Measurements from ENCODE around the gene TRIM66.

TRIM66 gene

DNA sequence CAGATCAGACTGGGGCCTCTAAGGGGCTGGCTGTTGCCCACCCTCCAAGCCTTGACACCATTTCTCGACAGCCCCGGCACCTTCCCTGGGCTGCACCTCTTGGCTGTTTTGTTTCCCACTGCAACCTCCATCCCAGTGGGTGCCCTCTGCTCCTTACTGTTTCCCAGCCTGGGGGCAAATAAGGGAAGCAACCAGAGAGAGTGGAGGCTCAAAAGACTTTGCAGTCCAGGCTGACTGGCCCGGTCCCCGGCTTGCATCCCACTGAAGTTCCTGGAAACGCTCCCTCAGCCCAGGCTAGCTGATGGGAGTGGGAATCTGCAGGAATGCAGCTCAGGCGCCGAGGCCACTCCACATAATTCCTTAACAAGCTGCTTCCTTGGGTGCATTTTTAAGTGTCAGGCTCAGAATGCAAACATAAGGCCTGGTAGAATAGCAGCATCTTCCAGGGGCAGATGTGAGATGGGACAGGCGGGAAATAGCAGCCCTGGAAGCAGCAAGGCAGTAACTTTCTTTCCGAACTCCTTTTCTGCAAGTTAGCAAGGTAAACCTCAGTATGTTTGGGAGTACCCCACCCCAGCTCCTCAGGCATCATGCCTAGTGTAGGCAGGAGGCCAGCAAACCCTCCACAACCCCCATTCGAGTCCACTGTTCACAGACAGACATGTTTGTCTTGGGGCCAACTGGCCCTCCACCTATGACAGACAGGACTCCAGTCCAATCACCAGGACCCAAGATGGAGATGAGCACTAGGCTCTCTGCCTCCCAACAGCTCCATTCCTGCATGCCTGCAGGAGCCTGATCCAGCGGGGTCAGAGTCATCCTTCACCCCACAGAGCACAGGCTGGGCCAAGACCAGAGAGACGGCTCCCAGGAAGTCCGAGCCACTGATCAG lies 39.4 kb upstream of the TRIM66 start:
- in situ Hi-C loops (cut with HindIII; ENCODE audit: low pct_unique_long_range_greater_than_20kb, low sequenced_read_pairs): no loop called here
- DNase-seq (ENCODE audit: low read depth in 1 of 2, low spot score in 1 of 2): peak in 1 of 2 experiments; percentile 68

GRCh38 chr11:8720868-8721608 lies 38.6 kb upstream of the TRIM66 start:
- no peak for TF ChIP-seq JUND (IDR thresholded peaks at IDR 0.05; ENCODE audit: low read depth)
- peak; percentile 31 to 79 for DNase-seq (ENCODE audit: low read depth in 1 of 2, low spot score in 1 of 2)
- in situ Hi-C loops (cut with HindIII; ENCODE audit: low pct_unique_long_range_greater_than_20kb, low sequenced_read_pairs): no loop called here

More for the DNA sequence above, 39.4 kb upstream of the TRIM66 start:
- no peak for TF ChIP-seq JUND (IDR thresholded peaks at IDR 0.05; ENCODE audit: low read depth)

- DNase-seq (ENCODE audit: low read depth in 1 of 2, low spot score in 1 of 2): no peak
- in situ Hi-C loops (cut with HindIII; ENCODE audit: low pct_unique_long_range_greater_than_20kb, low sequenced_read_pairs): no loop called here
- no peak for TF ChIP-seq JUND (IDR thresholded peaks at IDR 0.05; ENCODE audit: low read depth)
Observed at GRCh38 chr11:8720352-8720751, 37.9 kb upstream of the TRIM66 start.

DNA sequence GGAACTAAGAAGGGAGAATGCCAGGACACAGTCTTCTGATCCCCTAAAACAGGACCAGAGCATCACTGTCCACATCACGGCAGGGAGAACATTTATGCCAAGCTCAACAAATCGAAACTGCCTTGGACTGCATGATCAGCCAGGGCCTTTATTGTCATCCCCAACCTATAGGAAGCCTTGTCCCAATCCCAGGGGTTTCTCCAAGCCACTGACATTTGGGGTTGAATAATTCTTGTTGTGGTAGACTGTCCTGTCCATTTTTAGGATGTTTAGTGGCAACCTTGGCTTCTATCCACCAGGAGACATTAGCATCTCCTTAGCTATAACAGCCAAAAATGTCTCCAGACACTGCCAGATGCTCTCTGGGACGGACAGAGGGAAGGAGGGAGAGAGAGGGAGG lies 37.3 kb upstream of the TRIM66 start:
- TF ChIP-seq JUND (IDR thresholded peaks at IDR 0.05; ENCODE audit: low read depth): no peak
- DNase-seq (ENCODE audit: low read depth in 1 of 2, low spot score in 1 of 2): no peak
- in situ Hi-C loops (cut with HindIII; ENCODE audit: low pct_unique_long_range_greater_than_20kb, low sequenced_read_pairs): no loop called here

GRCh38 chr11:8719211-8719649 lies 36.8 kb upstream of the TRIM66 start:
- no peak for DNase-seq (ENCODE audit: low read depth in 1 of 2, low spot score in 1 of 2)
- in situ Hi-C loops (cut with HindIII; ENCODE audit: low pct_unique_long_range_greater_than_20kb, low sequenced_read_pairs): no loop called here
- TF ChIP-seq JUND (IDR thresholded peaks at IDR 0.05; ENCODE audit: low read depth): no peak

DNA sequence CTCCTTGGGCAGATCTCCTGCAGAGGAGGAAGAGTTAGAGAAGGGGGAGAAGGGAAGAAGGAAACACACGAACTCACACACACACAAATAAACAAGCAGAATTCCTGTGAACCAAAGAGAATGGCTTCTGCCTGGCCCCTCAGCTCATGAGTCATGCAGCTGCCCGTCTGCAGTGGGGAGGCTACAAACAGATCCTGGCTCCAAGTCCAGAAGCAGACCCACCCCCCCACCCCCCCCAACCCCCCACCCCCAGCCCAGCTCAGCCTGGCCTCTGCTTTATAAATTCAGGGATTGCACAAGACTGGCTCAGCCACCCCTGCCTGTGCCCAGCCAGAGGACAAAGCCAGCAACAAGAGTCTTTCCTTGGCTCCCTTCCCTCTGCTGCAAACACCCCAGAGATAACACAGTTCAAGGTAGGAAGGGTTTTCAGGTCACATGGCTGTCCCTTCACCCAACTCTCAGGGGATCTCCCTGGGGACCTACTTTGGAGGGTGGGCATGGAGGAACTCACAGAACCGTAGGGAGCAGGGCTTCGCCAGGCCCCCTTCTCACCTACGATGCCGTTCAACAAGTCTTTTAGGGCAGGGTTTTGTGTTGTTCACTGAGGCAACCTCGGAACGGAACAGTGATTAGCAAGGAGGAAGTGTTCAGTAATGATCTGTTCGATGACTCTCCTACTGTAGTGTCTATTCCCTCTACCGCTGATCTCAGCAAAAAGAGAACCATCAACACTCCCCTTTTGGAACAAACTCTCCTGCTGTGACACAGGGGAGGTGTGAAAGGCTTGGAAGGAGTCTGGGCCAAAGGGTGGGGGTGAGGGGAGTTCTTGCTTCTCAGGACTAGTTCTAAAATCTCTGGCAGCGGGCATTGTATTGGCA lies 35.6 kb upstream of the TRIM66 start:
- in situ Hi-C loops (cut with HindIII; ENCODE audit: low pct_unique_long_range_greater_than_20kb, low sequenced_read_pairs): no loop called here
- no peak for TF ChIP-seq JUND (IDR thresholded peaks at IDR 0.05; ENCODE audit: low read depth)
- DNase-seq (ENCODE audit: low read depth in 1 of 2, low spot score in 1 of 2): no peak

DNA sequence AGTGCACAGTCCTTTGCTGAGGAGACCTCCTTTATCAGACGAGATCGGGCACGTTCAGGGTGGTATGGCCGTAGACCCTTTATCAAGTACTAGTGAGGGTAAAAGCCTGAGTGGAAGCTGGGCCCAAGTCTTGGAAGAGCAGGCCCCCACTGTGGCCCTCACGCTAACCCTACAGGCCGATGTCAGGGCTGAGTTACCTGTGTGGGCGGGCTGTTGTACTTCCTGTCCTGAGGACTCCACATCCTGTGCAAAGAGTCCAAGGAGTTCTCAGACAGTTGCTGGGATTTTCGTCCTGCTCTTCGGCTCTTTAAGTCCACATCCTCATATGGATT lies 35.0 kb upstream of the TRIM66 start:
- DNase-seq (ENCODE audit: low read depth in 1 of 2, low spot score in 1 of 2): no peak
- no peak for TF ChIP-seq JUND (IDR thresholded peaks at IDR 0.05; ENCODE audit: low read depth)
- in situ Hi-C loops (cut with HindIII; ENCODE audit: low pct_unique_long_range_greater_than_20kb, low sequenced_read_pairs): no loop called here

- TF ChIP-seq JUND (IDR thresholded peaks at IDR 0.05; ENCODE audit: low read depth): no peak
- in situ Hi-C loops (cut with HindIII; ENCODE audit: low pct_unique_long_range_greater_than_20kb, low sequenced_read_pairs): no loop called here
- no peak for DNase-seq (ENCODE audit: low read depth in 1 of 2, low spot score in 1 of 2)
Observed at GRCh38 chr11:8715501-8715900, 33.0 kb upstream of the TRIM66 start.

DNA sequence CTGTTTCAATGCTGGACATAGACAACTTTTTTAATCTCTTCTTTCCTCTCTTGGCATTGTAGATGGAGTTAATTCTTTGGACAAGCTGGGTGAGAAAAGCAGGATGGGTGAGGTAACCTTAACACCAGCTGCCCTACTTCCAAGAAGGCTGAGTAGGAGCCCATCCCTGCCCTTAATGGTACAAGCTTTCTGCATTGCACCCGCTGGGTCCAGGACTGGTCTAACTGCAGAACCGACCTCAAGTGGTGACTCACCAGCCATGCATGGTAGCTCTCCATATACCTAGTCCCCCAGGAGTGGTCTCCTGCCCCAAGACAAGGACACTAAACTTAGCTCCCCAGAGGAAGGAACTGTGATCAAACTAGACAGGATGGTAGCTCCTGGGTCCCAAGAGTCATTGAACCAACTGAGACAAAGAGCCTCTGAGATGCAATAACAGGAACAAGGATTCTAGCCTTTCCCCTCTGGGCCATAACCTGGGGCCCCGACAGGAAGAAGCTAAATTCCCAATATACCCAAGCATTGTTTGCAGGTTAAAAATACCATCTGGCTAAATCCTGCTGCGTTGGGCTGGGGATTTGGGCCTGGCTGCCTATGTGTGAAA lies 32.3 kb upstream of the TRIM66 start:
- DNase-seq (ENCODE audit: low read depth in 1 of 2, low spot score in 1 of 2): no peak
- in situ Hi-C loops (cut with HindIII; ENCODE audit: low pct_unique_long_range_greater_than_20kb, low sequenced_read_pairs): no loop called here

GRCh38 chr11:8713760-8714454 lies 31.4 kb upstream of the TRIM66 start:
- in situ Hi-C loops (cut with HindIII; ENCODE audit: low pct_unique_long_range_greater_than_20kb, low sequenced_read_pairs): no loop called here
- TF ChIP-seq JUND (IDR thresholded peaks at IDR 0.05; ENCODE audit: low read depth): no peak
- no peak for DNase-seq (ENCODE audit: low read depth in 1 of 2, low spot score in 1 of 2)

More for the DNA sequence above, 32.3 kb upstream of the TRIM66 start:
- no peak for TF ChIP-seq JUND (IDR thresholded peaks at IDR 0.05; ENCODE audit: low read depth)

GRCh38 chr11:8712506-8712905 lies 30.0 kb upstream of the TRIM66 start:
- TF ChIP-seq JUND (IDR thresholded peaks at IDR 0.05; ENCODE audit: low read depth): no peak
- in situ Hi-C loops (cut with HindIII; ENCODE audit: low pct_unique_long_range_greater_than_20kb, low sequenced_read_pairs): no loop called here
- no peak for DNase-seq (ENCODE audit: low read depth in 1 of 2, low spot score in 1 of 2)
